Thoracic aorta (tissue), 2 donors: Measurements from ENCODE around the gene LKAAEAR1. TPM values are rescaled to one million over a fixed set of nuclear protein-coding genes. Genes with fewer than 3 reads are reported as not detected.

Source experiments
- ATAC-seq: fragments of 150-250 bp; one replicate; pipeline ENCODE4 v1.8.0; 2017; ENCODE audit warnings: low read depth; ENCODE audit not compliant: insufficient number of reproducible peaks, low FRiP score
- DNase-seq: peaks from one replicate; pipeline ENCODE4 v3.0.0-alpha.2; 2020; ENCODE audit warnings: low spot score
- H3K27ac ChIP-seq, 2 donors: fragments of 200-600 bp; sonication (generic); 1 replicate in 1 of 2; 2 replicates in 1 of 2; pipeline ENCODE4 v1.5.1; 2016; ENCODE audit warnings: mild to moderate bottlenecking in 2 of 2, moderate library complexity in 2 of 2
- H3K27me3 ChIP-seq: fragments of 200-600 bp; sonication (generic); replicated peaks from 2 replicates; pipeline ENCODE4 v1.6.0; 2016; ENCODE audit warnings: mild to moderate bottlenecking; ENCODE audit not compliant: insufficient read depth
- H3K36me3 ChIP-seq: fragments of 200-600 bp; sonication (generic); one replicate; pipeline ENCODE4 v1.5.1; 2016
- H3K4me1 ChIP-seq, 2 donors: fragments of 200-600 bp; sonication (generic); 1 replicate in 1 of 2; 2 replicates in 1 of 2; pipeline versions ENCODE4 v1.5.1 to v1.6.0; 2016; ENCODE audit warnings: low read depth in 2 of 2, mild to moderate bottlenecking in 1 of 2; ENCODE audit not compliant: control insufficient read depth in 1 of 2
- H3K4me3 ChIP-seq: fragments of 200-600 bp; sonication (generic); 2 replicates; pipeline ENCODE4 v1.5.1; 2016; ENCODE audit warnings: mild to moderate bottlenecking
- H3K9me3 ChIP-seq: fragments of 200-600 bp; sonication (generic); 2 replicates; pipeline ENCODE4 v1.5.1; 2016
- total RNA-seq, 2 donors: library from RNA; depleted of rRNA; stranded (reverse); fragments of >200 nt; gene quantifications; one replicate each; pipeline versions ENCODE4 v1.1.0 to v1.2.3, GENCODE V29; 2016
- TF ChIP-seq, protein P1 (sequence below): fragments of 200-600 bp; sonication (generic); IDR thresholded peaks from one replicate; pipeline ENCODE4 v1.5.1; 2019; ENCODE audit warnings: antibody characterized with exemption

Gene LKAAEAR1
- total RNA-seq, 2 donors from 2014 or later, result not detected

- TF ChIP-seq, protein P1, sequence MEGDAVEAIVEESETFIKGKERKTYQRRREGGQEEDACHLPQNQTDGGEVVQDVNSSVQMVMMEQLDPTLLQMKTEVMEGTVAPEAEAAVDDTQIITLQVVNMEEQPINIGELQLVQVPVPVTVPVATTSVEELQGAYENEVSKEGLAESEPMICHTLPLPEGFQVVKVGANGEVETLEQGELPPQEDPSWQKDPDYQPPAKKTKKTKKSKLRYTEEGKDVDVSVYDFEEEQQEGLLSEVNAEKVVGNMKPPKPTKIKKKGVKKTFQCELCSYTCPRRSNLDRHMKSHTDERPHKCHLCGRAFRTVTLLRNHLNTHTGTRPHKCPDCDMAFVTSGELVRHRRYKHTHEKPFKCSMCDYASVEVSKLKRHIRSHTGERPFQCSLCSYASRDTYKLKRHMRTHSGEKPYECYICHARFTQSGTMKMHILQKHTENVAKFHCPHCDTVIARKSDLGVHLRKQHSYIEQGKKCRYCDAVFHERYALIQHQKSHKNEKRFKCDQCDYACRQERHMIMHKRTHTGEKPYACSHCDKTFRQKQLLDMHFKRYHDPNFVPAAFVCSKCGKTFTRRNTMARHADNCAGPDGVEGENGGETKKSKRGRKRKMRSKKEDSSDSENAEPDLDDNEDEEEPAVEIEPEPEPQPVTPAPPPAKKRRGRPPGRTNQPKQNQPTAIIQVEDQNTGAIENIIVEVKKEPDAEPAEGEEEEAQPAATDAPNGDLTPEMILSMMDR, result no peak
- ATAC-seq (no peak), DNase-seq (no peak)
- Histone ChIP-seq H3K9me3 (no peaks in the 10 kb centered on the region), H3K27me3 (no peaks in the 10 kb centered on the region), H3K4me1 (peaks cover 18 to 24% of the 10 kb centered on the region in 2 donors), H3K27ac (no peak overlapping the region), H3K4me3 (no peak overlapping the region), H3K36me3 (peaks cover 7% of the 10 kb centered on the region)
Measured at GRCh38 chr20:64065062-64065973, 18.9 kb downstream of the LKAAEAR1 start.

- ATAC-seq (no peak), DNase-seq (no peak)
- H3K4me1 ChIP-seq, result peaks cover 18 to 24% of the 10 kb centered on the region in 2 donors
- H3K9me3 ChIP-seq, result no peaks in the 10 kb centered on the region
- no peaks in the 10 kb centered on the region for H3K27me3 ChIP-seq
- peak overlapping the region; percentile 68 to 72 for H3K27ac ChIP-seq
- peak overlapping the region; percentile 93 for H3K4me3 ChIP-seq
- H3K36me3 ChIP-seq, result peaks cover 4% of the 10 kb centered on the region
- TF ChIP-seq, protein P1, result no peak
Measured at GRCh38 chr20:64064145-64064698, 20.0 kb downstream of the LKAAEAR1 start.

GRCh38 chr20:64063389-64064144 is 20.6 kb downstream of the LKAAEAR1 start:
- Histone ChIP-seq H3K4me3 (peak overlapping the region; percentile 93), H3K4me1 (peaks cover 18 to 24% of the 10 kb centered on the region in 2 donors), H3K27ac (peak overlapping the region; percentile 68 to 72), H3K27me3 (no peaks in the 10 kb centered on the region), H3K9me3 (no peaks in the 10 kb centered on the region), H3K36me3 (peaks cover 4% of the 10 kb centered on the region)
- DNase-seq, result no peak
- TF ChIP-seq, protein P1, result no peak
- ATAC-seq, result no peak

GRCh38 chr20:64062596-64063388 is 21.4 kb downstream of the LKAAEAR1 start, which contains the start of gene TCEA2:
TSS of gene TCEA2 (plus strand) at chr20:64063198. CDS start at chr20:64063313, 115 bp downstream.
- Histone ChIP-seq H3K4me3 (peak within 1 kb of the TSS; percentile 93), H3K27me3 (no peaks in the 10 kb centered on the region), H3K4me1 (peaks cover 18 to 24% of the 10 kb centered on the region in 2 donors), H3K9me3 (no peaks in the 10 kb centered on the region), H3K36me3 (no peaks in the 10 kb centered on the region), H3K27ac (peak within 1 kb of the TSS; percentile 68 to 72)
- DNase-seq, result peak; percentile 85
- TF ChIP-seq, protein P1, result no peak
- ATAC-seq, result peak; percentile 89
